ENCODE data around the gene ACOT13. TPM values are rescaled to one million over a fixed set of nuclear protein-coding genes. Genes with fewer than 3 reads are reported as not detected.

ACOT13 gene
- total RNA-seq, 1 experiment from 2014 or later = 79.2 TPM

DNA sequence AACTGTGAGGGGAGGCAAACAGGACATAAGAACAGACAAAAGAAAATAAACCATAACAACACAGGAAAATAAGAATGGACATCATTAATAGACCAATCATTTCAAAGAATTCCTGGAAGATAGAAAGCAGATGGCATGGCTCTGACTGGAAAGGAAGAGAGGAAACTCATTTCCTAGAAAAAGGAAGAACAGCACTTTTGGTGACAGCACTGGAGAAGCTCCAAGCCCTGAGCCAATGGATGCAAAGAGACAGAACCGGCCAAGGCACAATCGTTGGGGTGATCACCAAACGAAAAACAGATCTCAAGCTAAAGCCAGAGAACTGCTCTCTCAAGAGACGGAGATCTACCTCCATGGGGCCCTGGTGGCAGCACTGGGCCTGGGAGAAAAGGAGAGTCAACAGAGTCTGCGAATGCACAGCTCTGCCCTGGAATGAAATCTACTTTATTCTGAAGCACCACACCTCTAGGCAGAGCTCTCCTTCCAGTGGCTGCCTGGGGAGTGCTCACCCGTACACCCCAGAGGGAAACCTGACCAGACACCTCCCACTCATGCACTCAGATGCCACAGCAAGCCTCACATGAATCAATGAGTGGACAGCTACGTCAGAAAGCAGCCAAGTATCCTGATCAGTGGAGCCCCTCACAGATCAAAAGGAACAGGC, 45.1 kb upstream of the ACOT13 start:
- CTCF ChIA-PET = no interaction called here
- no TSS peak for BruUV-seq (replicated peaks)

DNA sequence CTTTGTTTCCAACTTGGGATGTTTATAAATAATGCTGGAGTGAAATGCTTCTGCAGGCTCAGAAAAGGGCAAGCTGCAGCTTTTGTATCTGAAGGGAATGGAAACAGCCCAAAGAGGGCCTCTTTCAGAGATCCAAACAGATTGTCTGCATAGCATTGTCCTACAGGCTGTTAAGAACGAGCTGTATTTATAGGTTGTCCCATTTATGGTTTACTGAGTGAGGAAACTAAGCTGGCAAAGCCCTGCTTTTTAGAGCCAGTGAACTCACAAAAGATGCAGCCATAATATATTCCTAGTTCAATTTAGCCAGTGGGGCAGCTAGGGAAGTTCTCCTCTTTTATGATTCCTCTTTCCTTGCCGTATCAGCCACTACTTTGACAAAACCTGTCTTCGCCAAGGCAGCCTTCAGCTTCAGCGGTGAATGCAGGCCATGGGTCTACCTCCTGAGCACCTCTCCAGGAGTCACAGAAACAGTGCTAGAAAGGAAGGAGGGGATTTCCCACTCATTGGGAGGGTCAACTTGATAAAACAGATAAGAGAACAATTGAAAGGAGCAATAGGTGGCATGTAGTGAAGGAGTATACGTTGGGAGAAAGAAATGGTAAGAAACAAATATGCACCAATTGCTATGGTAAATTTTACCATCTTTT, 35.9 kb upstream of the ACOT13 start:
- BruUV-seq (replicated peaks) = no TSS peak
- Histone ChIP-seq H3K27ac (no peak overlapping the region), H4K20me1 (ENCODE audit: insufficient read depth) (no peaks in the 10 kb centered on the region), H3K9me2 (ENCODE audit: insufficient read depth) (no peaks in the 10 kb centered on the region), H3K36me3 (ENCODE audit: low read depth) (peaks cover 9% of the 10 kb centered on the region; the same call in 1 of the 2 replicates), H3K9me3 (ENCODE audit: insufficient read depth, low read depth) (no peaks in the 10 kb centered on the region), H3K4me2 (no peak overlapping the region), H2AFZ (no peak overlapping the region), H3K27me3 (ENCODE audit: insufficient read depth, low read depth) (no peaks in the 10 kb centered on the region), H3F3A (ENCODE audit: insufficient read depth, low read depth) (no peaks in the 10 kb centered on the region; the same call in 1 of the 2 replicates), H3K4me3 (no peak overlapping the region), H3K4me1 (replicated peaks; ENCODE audit: insufficient read depth) (no peaks in the 10 kb centered on the region), H3K79me2 (ENCODE audit: low read depth) (no peaks in the 10 kb centered on the region)
- intact Hi-C loops (cut with micrococcal nuclease; ENCODE audit: unreplicated experiment) = no loop called here
- TF ChIP-seq, protein P1, sequence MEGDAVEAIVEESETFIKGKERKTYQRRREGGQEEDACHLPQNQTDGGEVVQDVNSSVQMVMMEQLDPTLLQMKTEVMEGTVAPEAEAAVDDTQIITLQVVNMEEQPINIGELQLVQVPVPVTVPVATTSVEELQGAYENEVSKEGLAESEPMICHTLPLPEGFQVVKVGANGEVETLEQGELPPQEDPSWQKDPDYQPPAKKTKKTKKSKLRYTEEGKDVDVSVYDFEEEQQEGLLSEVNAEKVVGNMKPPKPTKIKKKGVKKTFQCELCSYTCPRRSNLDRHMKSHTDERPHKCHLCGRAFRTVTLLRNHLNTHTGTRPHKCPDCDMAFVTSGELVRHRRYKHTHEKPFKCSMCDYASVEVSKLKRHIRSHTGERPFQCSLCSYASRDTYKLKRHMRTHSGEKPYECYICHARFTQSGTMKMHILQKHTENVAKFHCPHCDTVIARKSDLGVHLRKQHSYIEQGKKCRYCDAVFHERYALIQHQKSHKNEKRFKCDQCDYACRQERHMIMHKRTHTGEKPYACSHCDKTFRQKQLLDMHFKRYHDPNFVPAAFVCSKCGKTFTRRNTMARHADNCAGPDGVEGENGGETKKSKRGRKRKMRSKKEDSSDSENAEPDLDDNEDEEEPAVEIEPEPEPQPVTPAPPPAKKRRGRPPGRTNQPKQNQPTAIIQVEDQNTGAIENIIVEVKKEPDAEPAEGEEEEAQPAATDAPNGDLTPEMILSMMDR (conservative IDR thresholded peaks at IDR 0.05) = no peak
- no peak for TF ChIP-seq EZH2 (IDR thresholded peaks at IDR 0.05; ENCODE audit: low read depth)
- POLR2A ChIA-PET (ENCODE audit: unreplicated experiment) = interaction anchor here (0.6 kb wide), 1 partner anchor 25 kb away, joined by 3 read pairs; no protein-coding TSS in a partner anchor
- no peak for DNase-seq
- CTCF ChIA-PET = no interaction called here

More for the DNA sequence above, 45.1 kb upstream of the ACOT13 start:
- Histone ChIP-seq H2AFZ (no peak overlapping the region), H3F3A (ENCODE audit: insufficient read depth, low read depth) (no peaks in the 10 kb centered on the region; the same call in 1 of the 2 replicates), H3K36me3 (ENCODE audit: low read depth) (no peaks in the 10 kb centered on the region), H3K4me3 (no peak overlapping the region), H3K9me2 (ENCODE audit: insufficient read depth) (no peaks in the 10 kb centered on the region), H3K27me3 (ENCODE audit: insufficient read depth, low read depth) (no peaks in the 10 kb centered on the region), H3K79me2 (ENCODE audit: low read depth) (no peaks in the 10 kb centered on the region), H4K20me1 (ENCODE audit: insufficient read depth) (no peaks in the 10 kb centered on the region), H3K4me2 (no peak overlapping the region), H3K27ac (no peak overlapping the region), H3K9me3 (ENCODE audit: insufficient read depth, low read depth) (no peaks in the 10 kb centered on the region), H3K4me1 (replicated peaks; ENCODE audit: insufficient read depth) (no peaks in the 10 kb centered on the region)
- DNase-seq = no peak
- intact Hi-C loops (cut with micrococcal nuclease; ENCODE audit: unreplicated experiment) = no loop called here
- POLR2A ChIA-PET (ENCODE audit: unreplicated experiment) = no interaction called here
- TF ChIP-seq, protein P1 (conservative IDR thresholded peaks at IDR 0.05) = no peak
- no peak for TF ChIP-seq EZH2 (IDR thresholded peaks at IDR 0.05; ENCODE audit: low read depth)

DNA sequence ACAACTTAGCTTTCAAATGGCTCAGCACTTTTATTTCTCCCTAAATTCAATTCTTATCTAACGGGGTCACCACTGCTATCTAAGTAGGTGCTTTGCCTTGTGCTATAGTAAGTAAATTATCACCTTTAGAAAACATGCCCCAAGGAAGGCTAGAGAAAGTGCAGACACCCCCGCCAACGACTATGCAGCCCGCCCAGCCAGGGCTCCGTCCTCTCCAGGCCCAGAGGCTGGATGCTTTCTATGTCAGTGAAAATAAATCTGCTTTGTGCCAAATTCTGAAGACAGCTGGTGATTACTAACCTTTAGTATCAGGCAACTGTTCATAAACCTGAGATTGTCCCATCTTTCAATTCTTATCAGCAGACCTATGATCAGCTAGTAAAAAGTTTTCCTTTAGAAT, 35.2 kb upstream of the ACOT13 start:
- Histone ChIP-seq H3K79me2 (ENCODE audit: low read depth) (no peaks in the 10 kb centered on the region), H2AFZ (no peak overlapping the region), H3K9me2 (ENCODE audit: insufficient read depth) (no peaks in the 10 kb centered on the region), H3F3A (ENCODE audit: insufficient read depth, low read depth) (no peaks in the 10 kb centered on the region; the same call in 1 of the 2 replicates), H3K4me1 (replicated peaks; ENCODE audit: insufficient read depth) (no peaks in the 10 kb centered on the region), H3K9me3 (ENCODE audit: insufficient read depth, low read depth) (no peaks in the 10 kb centered on the region), H3K36me3 (ENCODE audit: low read depth) (peaks cover 10% of the 10 kb centered on the region; the same call in 1 of the 2 replicates), H4K20me1 (ENCODE audit: insufficient read depth) (no peaks in the 10 kb centered on the region), H3K4me2 (no peak overlapping the region), H3K27ac (no peak overlapping the region), H3K27me3 (ENCODE audit: insufficient read depth, low read depth) (no peaks in the 10 kb centered on the region), H3K4me3 (no peak overlapping the region)
- TF ChIP-seq, protein P1 (conservative IDR thresholded peaks at IDR 0.05) = no peak
- TF ChIP-seq EZH2 (IDR thresholded peaks at IDR 0.05; ENCODE audit: low read depth) = no peak
- intact Hi-C loops (cut with micrococcal nuclease; ENCODE audit: unreplicated experiment) = no loop called here
- no peak for DNase-seq
- no TSS peak for BruUV-seq (replicated peaks)
- ChIA-PET POLR2A (ENCODE audit: unreplicated experiment) (interaction anchor here (0.6 kb wide), 1 partner anchor 16 kb away, joined by 3 read pairs; no protein-coding TSS in a partner anchor), CTCF (no interaction called here)
